Measurements from ENCODE around the gene SAMM50.
"Not testable (repeated sequence)": the region's sequence is repeated elsewhere in the genome, so short reads cannot be mapped to it uniquely, and the experiment has no call there.

SAMM50 gene

DNA sequence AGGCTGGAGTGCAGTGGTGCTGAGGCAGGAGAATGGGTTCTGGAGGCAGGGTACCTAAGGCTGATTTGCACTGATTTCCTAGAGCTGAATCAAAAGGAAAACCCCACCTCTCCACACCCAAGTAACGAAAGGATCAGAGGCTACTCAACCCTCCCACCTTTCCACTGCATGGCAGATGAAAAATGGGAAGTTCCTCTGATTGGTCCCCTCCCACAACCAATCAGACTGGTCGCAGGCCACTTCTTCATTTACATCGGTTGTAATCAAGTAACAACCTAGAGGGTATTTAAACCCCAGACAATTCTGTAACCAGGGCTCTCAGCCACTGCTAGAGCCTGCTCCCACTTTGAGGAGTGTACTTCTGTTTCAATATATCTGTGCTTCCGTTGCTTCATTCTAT, 50.3 kb downstream of the SAMM50 start:
- TF ChIP-seq, protein P1, sequence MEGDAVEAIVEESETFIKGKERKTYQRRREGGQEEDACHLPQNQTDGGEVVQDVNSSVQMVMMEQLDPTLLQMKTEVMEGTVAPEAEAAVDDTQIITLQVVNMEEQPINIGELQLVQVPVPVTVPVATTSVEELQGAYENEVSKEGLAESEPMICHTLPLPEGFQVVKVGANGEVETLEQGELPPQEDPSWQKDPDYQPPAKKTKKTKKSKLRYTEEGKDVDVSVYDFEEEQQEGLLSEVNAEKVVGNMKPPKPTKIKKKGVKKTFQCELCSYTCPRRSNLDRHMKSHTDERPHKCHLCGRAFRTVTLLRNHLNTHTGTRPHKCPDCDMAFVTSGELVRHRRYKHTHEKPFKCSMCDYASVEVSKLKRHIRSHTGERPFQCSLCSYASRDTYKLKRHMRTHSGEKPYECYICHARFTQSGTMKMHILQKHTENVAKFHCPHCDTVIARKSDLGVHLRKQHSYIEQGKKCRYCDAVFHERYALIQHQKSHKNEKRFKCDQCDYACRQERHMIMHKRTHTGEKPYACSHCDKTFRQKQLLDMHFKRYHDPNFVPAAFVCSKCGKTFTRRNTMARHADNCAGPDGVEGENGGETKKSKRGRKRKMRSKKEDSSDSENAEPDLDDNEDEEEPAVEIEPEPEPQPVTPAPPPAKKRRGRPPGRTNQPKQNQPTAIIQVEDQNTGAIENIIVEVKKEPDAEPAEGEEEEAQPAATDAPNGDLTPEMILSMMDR (IDR thresholded peaks at IDR 0.05; ENCODE audit: borderline replicate concordance, insufficient read depth, low read depth, low read length) = no peak
- no peak overlapping the region for H3K4me3 ChIP-seq (ENCODE audit: low read depth, low read length)

DNA sequence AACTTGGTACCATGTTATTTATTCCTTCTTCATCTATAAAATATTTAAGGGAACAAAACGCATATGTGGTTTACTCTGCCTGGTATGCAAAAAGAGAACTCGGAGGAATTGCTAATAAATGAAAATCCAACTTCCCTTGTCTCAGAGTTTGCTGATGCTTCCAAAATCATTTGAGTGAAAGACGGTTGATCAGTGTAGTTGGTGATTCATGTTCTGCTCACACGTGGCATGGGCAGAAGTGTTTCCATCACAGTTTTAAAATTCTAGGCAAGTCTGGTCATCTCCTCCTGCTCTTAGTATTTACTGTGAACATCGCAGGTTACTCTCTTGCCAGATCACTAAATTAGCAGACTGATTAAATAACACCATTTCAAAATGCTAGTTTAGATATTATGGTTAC, 56.9 kb downstream of the SAMM50 start:
- TF ChIP-seq, protein P1 (IDR thresholded peaks at IDR 0.05; ENCODE audit: borderline replicate concordance, insufficient read depth, low read depth, low read length) = no peak
- H3K4me3 ChIP-seq (ENCODE audit: low read depth, low read length) = no peak overlapping the region

DNA sequence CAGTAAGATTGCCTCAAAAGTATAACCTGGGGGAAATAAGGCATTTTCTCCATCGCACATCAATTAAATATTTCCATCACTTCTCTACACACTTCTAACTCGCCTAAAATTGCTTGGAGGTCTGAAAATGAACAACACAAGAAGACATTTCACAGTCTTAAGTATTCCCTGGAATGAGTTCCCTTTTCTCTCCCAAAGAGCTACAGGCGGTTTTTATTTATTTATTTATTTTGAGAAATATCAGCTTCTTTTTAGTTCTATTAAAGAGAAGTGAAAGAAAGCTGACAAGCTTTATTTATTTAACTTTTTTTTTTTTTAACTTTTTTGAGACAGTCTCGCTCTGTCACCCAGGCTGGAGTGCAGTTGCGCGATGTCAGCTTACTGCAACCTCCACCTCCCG, 57.3 kb downstream of the SAMM50 start:
- TF ChIP-seq, protein P1 (IDR thresholded peaks at IDR 0.05; ENCODE audit: borderline replicate concordance, insufficient read depth, low read depth, low read length) = no peak
- no peak overlapping the region for H3K4me3 ChIP-seq (ENCODE audit: low read depth, low read length)

DNA sequence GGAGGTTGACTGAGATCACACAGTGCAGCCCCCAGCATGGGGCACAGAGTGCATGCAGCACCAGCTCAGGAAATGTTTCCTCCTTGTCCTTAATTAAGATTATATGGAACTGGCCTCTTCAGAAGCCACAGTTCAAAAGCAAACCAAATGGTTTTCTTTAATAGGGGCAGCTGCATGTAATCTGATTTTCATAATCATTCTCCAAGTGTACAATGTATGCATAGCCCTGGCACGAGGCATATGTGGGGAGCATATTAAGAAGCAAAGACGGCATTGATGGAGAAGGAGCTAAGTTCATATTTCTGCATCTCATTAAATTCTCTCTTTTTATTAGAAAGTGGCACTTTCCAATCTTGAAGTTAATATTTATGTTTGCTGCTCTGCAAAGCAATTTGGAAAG, 59.0 kb downstream of the SAMM50 start:
- TF ChIP-seq, protein P1 (IDR thresholded peaks at IDR 0.05; ENCODE audit: borderline replicate concordance, insufficient read depth, low read depth, low read length) = no peak

DNA sequence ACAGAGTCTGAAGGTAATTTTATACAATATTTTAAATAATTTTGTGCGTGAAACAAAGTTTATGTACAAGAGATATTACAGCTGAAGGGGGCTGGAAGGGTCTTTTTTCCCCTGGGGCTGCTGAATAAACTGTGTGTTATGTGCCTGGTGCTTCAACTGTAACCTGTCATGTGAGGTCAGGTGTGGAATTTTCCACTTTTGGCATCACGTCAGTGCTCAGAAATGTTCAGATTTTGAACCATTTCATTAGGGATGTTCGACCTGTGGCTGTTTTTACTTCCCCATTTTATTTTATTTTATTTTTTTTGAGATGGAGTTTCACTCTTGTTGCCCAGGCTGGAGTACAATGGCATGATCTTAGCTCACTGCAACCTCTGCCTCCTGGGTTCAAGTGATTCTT, 61.3 kb downstream of the SAMM50 start:
- not testable (repeated sequence) for H3K4me3 ChIP-seq (ENCODE audit: low read depth, low read length)

More for the DNA sequence above, 59.0 kb downstream of the SAMM50 start:
- no peak overlapping the region for H3K4me3 ChIP-seq (ENCODE audit: low read depth, low read length)

DNA sequence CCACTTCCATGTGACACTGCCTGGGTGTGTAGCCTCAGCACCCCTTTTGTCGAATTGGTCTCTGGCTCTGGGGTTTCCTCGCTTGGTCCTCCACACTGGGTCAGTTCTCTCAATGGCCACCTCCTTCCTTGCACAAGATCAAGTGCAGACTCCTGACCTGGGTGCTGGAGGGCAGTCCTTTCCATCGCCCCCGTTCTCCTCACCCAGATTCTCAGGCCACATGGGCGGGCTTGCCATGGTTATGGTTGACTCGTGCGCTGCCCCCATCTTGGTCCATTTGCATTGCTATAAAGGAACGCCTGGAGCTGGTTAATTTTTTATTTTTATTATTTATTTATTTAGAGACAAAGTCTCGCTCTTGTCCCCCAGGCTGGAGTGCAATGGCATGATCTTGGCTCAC, 63.4 kb downstream of the SAMM50 start:
- no peak overlapping the region for H3K4me3 ChIP-seq (ENCODE audit: low read depth, low read length)
- TF ChIP-seq, protein P1 (IDR thresholded peaks at IDR 0.05; ENCODE audit: borderline replicate concordance, insufficient read depth, low read depth, low read length) = no peak

DNA sequence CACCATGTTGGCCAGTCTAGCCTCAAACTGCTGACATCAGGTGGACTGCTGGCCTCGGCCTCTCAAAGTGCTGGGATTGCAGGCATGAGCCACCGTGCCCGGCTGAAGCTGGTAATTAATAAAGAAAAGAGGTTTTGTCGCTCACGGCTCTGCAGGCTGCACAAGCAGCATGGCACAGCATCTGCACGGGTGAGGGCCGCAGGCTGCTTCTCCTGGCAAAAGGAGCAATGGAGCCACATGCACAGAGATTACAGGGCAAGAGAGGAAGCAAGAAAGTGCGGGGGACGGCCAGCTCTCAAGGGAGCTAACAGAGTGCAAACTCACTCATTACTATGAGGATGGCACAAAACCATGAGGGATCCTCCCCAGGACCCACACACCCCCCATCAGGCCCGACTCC, 64.2 kb downstream of the SAMM50 start:
- TF ChIP-seq, protein P1 (IDR thresholded peaks at IDR 0.05; ENCODE audit: borderline replicate concordance, insufficient read depth, low read depth, low read length) = no peak
- no peak overlapping the region for H3K4me3 ChIP-seq (ENCODE audit: low read depth, low read length)

DNA sequence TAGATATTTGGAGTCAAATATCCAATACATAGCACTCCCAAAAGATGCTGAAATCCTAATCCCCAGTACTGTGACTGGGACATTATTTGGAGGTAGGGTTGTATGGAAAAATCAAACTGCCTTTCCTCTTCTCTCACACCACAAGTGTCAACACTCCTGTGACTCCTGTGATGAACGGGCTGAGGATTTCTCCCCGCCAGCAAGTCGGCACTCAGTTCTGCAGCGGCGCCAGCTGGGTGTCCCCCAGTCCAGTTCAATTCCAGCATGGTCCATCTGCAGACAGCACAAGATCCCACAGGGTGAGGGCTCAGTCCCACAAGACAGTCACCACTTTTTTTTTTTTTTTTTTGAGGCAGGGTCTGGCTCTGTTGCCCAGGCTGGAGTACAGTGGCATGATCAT, 64.6 kb downstream of the SAMM50 start:
- TF ChIP-seq, protein P1 (IDR thresholded peaks at IDR 0.05; ENCODE audit: borderline replicate concordance, insufficient read depth, low read depth, low read length) = no peak
- H3K4me3 ChIP-seq (ENCODE audit: low read depth, low read length) = no peak overlapping the region

Measured in GM12875 (cell line).